Activated B cell treated with CpG ODN at 0.5 μM for 24 hours (primary cell): ENCODE results near the gene PWWP2A. TPM values are rescaled to one million over a fixed set of nuclear protein-coding genes. Genes with fewer than 3 reads are reported as not detected.

ENCODE experiments used
- ATAC-seq: fragments of 200-7000 bp; cut with Tn5 transposase; one replicate; pipeline ENCODE4 v1.10.0; 2021; ENCODE audit warnings: low read depth, mild to moderate bottlenecking, moderate library complexity
- CTCF ChIA-PET: fragments of 350-600 bp; sonication (Branson Sonifier 250); formaldehyde crosslinking; loops from one replicate; lab custom pipeline; 2021; ENCODE audit warnings: antibody characterized with exemption; lab: Charles Lee
- POLR2A ChIA-PET: fragments of 350-600 bp; sonication (Branson Sonifier 250); formaldehyde crosslinking; loops from one replicate; lab custom pipeline; 2021; ENCODE audit warnings: antibody characterized with exemption; lab: Charles Lee
- DNase-seq: peaks from one replicate; pipeline ENCODE4 v3.0.0; 2022
- H3K27ac Mint-ChIP-seq: one replicate; pipeline ENCODE4 v1.8.0; 2020; ENCODE audit warnings: mixed read lengths
- H3K27me3 Mint-ChIP-seq: one replicate; pipeline ENCODE4 v1.8.0; 2021; ENCODE audit warnings: mixed read lengths
- H3K36me3 Mint-ChIP-seq: one replicate; pipeline ENCODE4 v1.8.0; 2021; ENCODE audit warnings: low read depth, mixed read lengths
- H3K4me1 Mint-ChIP-seq: one replicate; pipeline ENCODE4 v1.8.0; 2021; ENCODE audit warnings: mixed read lengths
- H3K4me3 Mint-ChIP-seq: one replicate; pipeline ENCODE4 v1.8.0; 2020; ENCODE audit warnings: mild to moderate bottlenecking, mixed read lengths
- H3K9me3 Mint-ChIP-seq: one replicate; pipeline ENCODE4 v1.8.0; 2020; ENCODE audit warnings: mixed read lengths
- CTCF ChIP-seq: fragments of 200-600 bp; IDR thresholded peaks from one replicate; pipeline ENCODE4 v1.8.0; 2022; ENCODE audit warnings: antibody characterized with exemption, mild to moderate bottlenecking
- intact Hi-C: fragments of 100-400 bp; cut with micrococcal nuclease; formaldehyde crosslinking; loops from one replicate; pipeline ENCODE4 v1.15.1; 2024
- total RNA-seq: library from RNA; stranded (reverse); gene quantifications from 2 replicates; pipeline ENCODE4 v1.2.3, GENCODE V29; 2022

PWWP2A gene
- total RNA-seq, 1 donor from 2014 or later = 33.0 TPM

GRCh38 chr5:160084144-160084543 lies 35.1 kb downstream of the PWWP2A start:
- ChIA-PET POLR2A (no interaction called here), CTCF (no interaction called here)
- H3K27me3 Mint-ChIP-seq = no peaks in the 10 kb centered on the region
- H3K9me3 Mint-ChIP-seq = no peaks in the 10 kb centered on the region
- H3K4me3 Mint-ChIP-seq = no peak overlapping the region
- peaks cover 14% of the 10 kb centered on the region for H3K36me3 Mint-ChIP-seq
- no peak for TF ChIP-seq CTCF
- intact Hi-C loops = no loop called here
- no peak for ATAC-seq
- peaks cover 7% of the 10 kb centered on the region for H3K4me1 Mint-ChIP-seq
- DNase-seq = no peak
- no peak overlapping the region for H3K27ac Mint-ChIP-seq

- H3K4me3 Mint-ChIP-seq = no peak overlapping the region
- intact Hi-C loops = no loop called here
- ATAC-seq = no peak
Observed at GRCh38 chr5:160083501-160083900, 35.7 kb downstream of the PWWP2A start.

GRCh38 chr5:160082614-160083500 lies 36.4 kb downstream of the PWWP2A start:
- ChIA-PET POLR2A (interaction anchor here (0.6 kb wide), 1 partner anchor 8 kb away, joined by 3 read pairs; no protein-coding TSS in a partner anchor), CTCF (no interaction called here)
- Mint-ChIP-seq H3K4me1 (peaks cover 2% of the 10 kb centered on the region), H3K36me3 (peaks cover 22% of the 10 kb centered on the region), H3K27ac (no peak overlapping the region), H3K27me3 (no peaks in the 10 kb centered on the region), H3K4me3 (no peak overlapping the region), H3K9me3 (no peaks in the 10 kb centered on the region)
- intact Hi-C loops = no loop called here
- DNase-seq (no peak), ATAC-seq (no peak)
- TF ChIP-seq CTCF = no peak

More at GRCh38 chr5:160083501-160083900, 35.7 kb downstream of the PWWP2A start:
- Mint-ChIP-seq H3K27me3 (no peaks in the 10 kb centered on the region), H3K9me3 (no peaks in the 10 kb centered on the region), H3K27ac (no peak overlapping the region), H3K36me3 (peaks cover 18% of the 10 kb centered on the region), H3K4me1 (peaks cover 3% of the 10 kb centered on the region)
- POLR2A ChIA-PET = no interaction called here
- CTCF ChIA-PET = no interaction called here
- DNase-seq = no peak
- TF ChIP-seq CTCF = no peak

- TF ChIP-seq CTCF = no peak
- ATAC-seq (no peak), DNase-seq (no peak)
- ChIA-PET CTCF (interaction anchor here (0.6 to 2.4 kb wide), 7 partner anchors 13 to 265 kb away, joined by 3 to 22 read pairs (median 5); no protein-coding TSS in a partner anchor), POLR2A (interaction anchor here (0.6 kb wide), 1 partner anchor 261 kb away, joined by 4 read pairs; no protein-coding TSS in a partner anchor)
- H3K27me3 Mint-ChIP-seq = no peaks in the 10 kb centered on the region
- peaks cover 2% of the 10 kb centered on the region for H3K4me1 Mint-ChIP-seq
- no peak overlapping the region for H3K4me3 Mint-ChIP-seq
- no peaks in the 10 kb centered on the region for H3K9me3 Mint-ChIP-seq
- H3K27ac Mint-ChIP-seq = no peak overlapping the region
- intact Hi-C loops = no loop called here
- H3K36me3 Mint-ChIP-seq = peaks cover 31% of the 10 kb centered on the region
Observed at GRCh38 chr5:160081495-160081894, 37.8 kb downstream of the PWWP2A start.

GRCh38 chr5:160079753-160080152 lies 39.5 kb downstream of the PWWP2A start:
- intact Hi-C loops = loop anchor here (1.0 kb wide), 2 partner anchors 266 to 312 kb away; no protein-coding TSS in a partner anchor
- no peak overlapping the region for H3K27ac Mint-ChIP-seq
- peaks cover 33% of the 10 kb centered on the region for H3K36me3 Mint-ChIP-seq
- ChIA-PET CTCF (interaction anchor here (1.7 to 2.4 kb wide), 3 partner anchors 264 to 312 kb away, joined by 7 to 22 read pairs (median 10); no protein-coding TSS in a partner anchor), POLR2A (no interaction called here)
- H3K9me3 Mint-ChIP-seq = no peaks in the 10 kb centered on the region
- TF ChIP-seq CTCF = no peak
- H3K4me3 Mint-ChIP-seq = no peak overlapping the region
- ATAC-seq = no peak
- H3K27me3 Mint-ChIP-seq = no peaks in the 10 kb centered on the region
- peaks cover 2% of the 10 kb centered on the region for H3K4me1 Mint-ChIP-seq
- DNase-seq = no peak
